HUES6 (cell line): ENCODE data around the gene IL1RAPL2.
"Not testable (repeated sequence)": the region's sequence is repeated elsewhere in the genome, so short reads cannot be mapped to it uniquely, and the experiment has no call there.

ENCODE experiments used
- H3K27ac ChIP-seq: 2 replicates; pipeline ENCODE4 v1.7.0; 2013; ENCODE audit warnings: low read depth, mild to moderate bottlenecking, low read length, inconsistent platforms
- H3K27me3 ChIP-seq: 2 replicates; pipeline ENCODE4 v1.6.1; 2013; ENCODE audit warnings: low read length; ENCODE audit not compliant: control insufficient read depth, insufficient read depth
- H3K36me3 ChIP-seq: 2 replicates; pipeline ENCODE4 v1.6.1; 2013; ENCODE audit warnings: low read length; ENCODE audit not compliant: control insufficient read depth, insufficient read depth
- H3K4me1 ChIP-seq: 2 replicates; pipeline ENCODE4 v1.6.1; 2013; ENCODE audit warnings: low read length; ENCODE audit not compliant: control insufficient read depth, insufficient read depth
- H3K4me3 ChIP-seq: 2 replicates; pipeline ENCODE4 v1.5.1; 2013; ENCODE audit warnings: low read depth, low read length
- H3K9ac ChIP-seq: one replicate; pipeline ENCODE4 v1.6.1; 2013; ENCODE audit warnings: mild to moderate bottlenecking, low read length
- H3K9me3 ChIP-seq: 2 replicates; pipeline ENCODE4 v1.6.1; 2013; ENCODE audit warnings: low read depth, low read length; ENCODE audit not compliant: control insufficient read depth, insufficient read depth

Gene IL1RAPL2

GRCh38 chrX:104565791-104566680 is at the start of gene IL1RAPL2:
IL1RAPL2 (plus strand) TSS chrX:104566199.
- H3K27me3 ChIP-seq, result peaks cover 91% of the 10 kb centered on the region
- H3K4me3 ChIP-seq, result peak within 1 kb of the TSS; percentile 68
- H3K9me3 ChIP-seq, result no peaks in the 10 kb centered on the region
- no peaks in the 10 kb centered on the region for H3K36me3 ChIP-seq
- peak within 1 kb of the TSS; percentile 9 for H3K9ac ChIP-seq
- no peak within 1 kb of the TSS for H3K27ac ChIP-seq
- no peaks in the 10 kb centered on the region for H3K4me1 ChIP-seq

DNA sequence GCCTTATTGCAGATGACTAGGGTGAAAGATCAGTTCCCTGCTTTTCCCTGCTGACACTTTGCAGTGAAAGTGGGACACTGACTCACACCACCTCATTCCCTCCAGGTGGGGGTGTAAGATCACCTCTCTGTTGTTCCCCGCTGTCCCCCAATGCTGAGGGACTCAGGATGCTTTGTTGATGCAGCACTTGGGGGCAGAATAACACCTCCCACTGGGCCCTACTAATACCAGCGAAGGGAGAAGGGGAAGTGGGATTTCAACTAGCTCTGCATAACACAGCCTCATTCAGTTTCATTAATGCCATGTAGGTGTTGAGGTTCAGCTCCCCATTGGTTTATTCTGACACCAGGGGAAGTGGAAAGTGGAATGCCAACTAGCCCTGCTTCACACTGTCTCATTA is 43.6 kb upstream of the IL1RAPL2 start:
- Histone ChIP-seq H3K9ac (no peak overlapping the region), H3K9me3 (no peaks in the 10 kb centered on the region), H3K27ac (no peak overlapping the region), H3K27me3 (peaks cover 8% of the 10 kb centered on the region; the same call in 1 of the 2 replicates), H3K4me1 (peaks cover 6% of the 10 kb centered on the region; the same call in 1 of the 2 replicates), H3K4me3 (no peak overlapping the region), H3K36me3 (no peaks in the 10 kb centered on the region)

DNA sequence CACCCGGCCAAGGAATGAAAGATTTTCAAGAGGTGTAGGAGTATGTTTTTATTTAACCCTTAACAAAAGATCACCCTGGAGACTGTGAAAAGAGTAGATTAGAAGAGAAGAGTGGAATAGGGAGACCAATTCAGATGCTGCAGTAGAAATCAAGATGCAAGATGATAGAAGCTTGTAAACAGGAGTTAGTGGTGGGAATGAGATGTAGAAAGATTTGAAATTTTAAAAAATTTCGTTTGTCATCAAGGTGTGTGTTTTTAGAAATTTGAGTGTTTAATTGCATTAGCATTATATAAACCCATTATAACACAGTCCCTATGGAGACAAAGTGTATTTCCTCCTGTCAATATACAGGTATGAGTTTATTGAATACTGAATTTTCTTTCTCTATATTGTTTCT is 42.1 kb upstream of the IL1RAPL2 start:
- Histone ChIP-seq H3K4me1 (peaks cover 6% of the 10 kb centered on the region; the same call in 1 of the 2 replicates), H3K27me3 (peaks cover 8% of the 10 kb centered on the region; the same call in 1 of the 2 replicates), H3K36me3 (no peaks in the 10 kb centered on the region), H3K9me3 (no peaks in the 10 kb centered on the region), H3K4me3 (no peak overlapping the region), H3K9ac (no peak overlapping the region), H3K27ac (no peak overlapping the region)

DNA sequence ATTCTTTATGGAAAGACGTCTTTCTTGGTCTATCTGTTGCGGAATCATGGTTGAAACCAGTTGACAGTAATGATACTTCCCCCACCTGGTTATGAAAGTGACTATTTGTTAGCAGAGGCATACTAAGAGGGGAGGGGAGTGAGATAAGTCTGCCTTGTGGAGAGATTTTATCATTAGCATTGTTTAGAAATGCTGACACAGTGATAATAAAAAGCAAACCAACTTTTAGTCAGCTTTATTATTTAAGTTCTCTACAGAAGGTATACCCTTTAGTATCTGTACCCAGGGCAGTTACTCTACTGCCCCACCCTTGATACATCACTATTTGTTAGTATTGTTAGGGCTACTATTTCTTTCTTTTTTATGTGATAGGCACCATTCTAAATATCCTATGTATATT is 26.9 kb upstream of the IL1RAPL2 start:
- Histone ChIP-seq H3K27ac (no peak overlapping the region), H3K4me3 (no peak overlapping the region), H3K4me1 (no peaks in the 10 kb centered on the region), H3K9ac (no peak overlapping the region), H3K36me3 (no peaks in the 10 kb centered on the region), H3K9me3 (no peaks in the 10 kb centered on the region), H3K27me3 (peaks cover 13% of the 10 kb centered on the region)

DNA sequence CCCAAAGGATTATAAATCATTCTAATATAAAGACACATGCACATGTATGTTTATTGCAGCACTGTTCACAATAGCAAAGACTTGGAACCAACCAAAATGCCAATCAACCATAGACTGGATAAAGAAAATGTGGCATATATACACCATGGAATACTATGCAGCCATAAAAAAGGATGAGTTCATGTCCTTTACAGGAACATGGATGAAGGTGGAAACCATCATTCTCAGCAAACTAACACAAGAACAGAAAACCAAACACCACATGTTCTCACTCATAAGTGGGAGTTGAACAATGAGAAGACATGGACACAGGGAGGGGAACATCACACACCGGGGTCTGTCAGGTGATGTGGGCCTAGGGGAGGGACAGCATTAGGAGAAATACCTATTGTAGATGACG is 23.6 kb upstream of the IL1RAPL2 start:
- H3K4me1 ChIP-seq, H3K36me3 ChIP-seq, H3K9me3 ChIP-seq, H3K4me3 ChIP-seq, H3K27ac ChIP-seq, H3K9ac ChIP-seq: not testable (repeated sequence)
- peaks cover 22% of the 10 kb centered on the region for H3K27me3 ChIP-seq

GRCh38 chrX:104564335-104564734 is 1.7 kb upstream of the IL1RAPL2 start:
- peaks cover 74% of the 10 kb centered on the region for H3K27me3 ChIP-seq
- H3K9ac ChIP-seq, result no peak overlapping the region
- no peaks in the 10 kb centered on the region for H3K4me1 ChIP-seq
- H3K27ac ChIP-seq, result no peak overlapping the region
- no peaks in the 10 kb centered on the region for H3K9me3 ChIP-seq
- no peak overlapping the region for H3K4me3 ChIP-seq
- H3K36me3 ChIP-seq, result no peaks in the 10 kb centered on the region

GRCh38 chrX:104564921-104565703 is 887 bp upstream of the IL1RAPL2 start:
- Histone ChIP-seq H3K4me1 (no peaks in the 10 kb centered on the region), H3K9ac (no peak overlapping the region), H3K4me3 (peak overlapping the region; percentile 17; the same call in 1 of the 2 replicates), H3K27ac (no peak overlapping the region), H3K36me3 (no peaks in the 10 kb centered on the region), H3K27me3 (peaks cover 82% of the 10 kb centered on the region), H3K9me3 (no peaks in the 10 kb centered on the region)

DNA sequence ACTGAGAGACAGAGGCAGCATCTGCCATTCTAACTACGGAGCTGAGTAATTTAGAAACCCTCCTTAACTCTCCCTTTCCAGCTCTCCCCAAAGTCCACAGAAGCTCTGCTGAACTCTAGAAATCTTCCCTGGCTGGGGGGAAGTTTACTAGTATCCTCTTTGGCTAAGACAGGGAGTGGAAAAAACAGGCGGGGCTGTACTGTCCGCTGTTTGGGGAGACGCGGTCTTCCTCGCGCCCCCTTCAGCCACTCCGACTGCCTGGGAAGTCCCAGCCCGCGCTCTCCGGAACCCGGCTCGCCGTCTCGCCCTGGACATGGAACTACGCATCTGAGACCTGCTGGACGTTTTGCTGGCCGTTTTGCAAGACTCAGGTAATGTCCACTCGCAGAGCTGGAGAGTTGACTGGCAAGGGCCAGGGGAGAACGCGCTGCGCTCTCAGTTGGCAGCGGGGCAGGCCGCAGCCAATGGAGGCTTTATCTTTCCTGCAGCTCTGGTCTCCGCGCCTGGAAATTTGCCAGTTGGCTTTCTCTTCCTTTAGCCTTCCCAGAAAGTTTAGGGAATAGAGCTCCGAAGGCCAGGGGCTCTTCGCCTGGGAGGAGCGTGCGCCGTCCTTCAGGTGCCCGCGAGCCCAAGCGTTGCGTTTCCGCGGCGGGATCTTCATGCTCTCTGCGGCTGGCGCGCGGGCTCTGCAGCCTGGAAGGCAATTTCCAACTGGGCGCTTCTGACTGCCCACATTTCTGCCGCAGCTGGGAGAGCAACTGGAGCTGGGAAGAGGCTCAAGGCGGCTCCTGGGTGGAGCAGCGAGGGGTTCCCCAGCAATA is 892 bp downstream of the IL1RAPL2 start:
- no peaks in the 10 kb centered on the region for H3K4me1 ChIP-seq
- H3K4me3 ChIP-seq, result peak overlapping the region; percentile 68
- peaks cover 98% of the 10 kb centered on the region for H3K27me3 ChIP-seq
- no peaks in the 10 kb centered on the region for H3K9me3 ChIP-seq
- H3K27ac ChIP-seq, result no peak overlapping the region
- no peaks in the 10 kb centered on the region for H3K36me3 ChIP-seq
- peak overlapping the region; percentile 9 for H3K9ac ChIP-seq

DNA sequence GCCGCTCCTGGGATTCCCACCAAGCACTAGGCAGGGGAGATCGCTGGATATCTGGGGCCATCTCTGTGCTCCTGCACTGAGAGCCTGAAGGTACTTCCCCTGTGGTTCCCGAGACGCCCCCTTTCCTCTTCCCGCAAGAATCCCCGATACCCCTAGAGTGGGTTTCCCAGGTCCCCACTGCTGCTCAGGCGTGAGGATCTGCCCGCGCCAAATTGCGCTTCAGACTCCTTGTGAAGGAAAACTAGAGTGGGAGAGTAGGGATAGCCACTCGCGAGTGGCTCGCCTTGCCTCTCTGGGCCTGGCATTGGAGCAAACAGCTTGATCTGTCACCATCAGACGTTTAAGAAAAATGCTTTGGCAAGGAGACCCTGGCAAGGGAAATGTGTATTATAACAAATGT is 1.5 kb downstream of the IL1RAPL2 start:
- H3K9me3 ChIP-seq, result no peaks in the 10 kb centered on the region
- H3K27ac ChIP-seq, result no peak overlapping the region
- no peaks in the 10 kb centered on the region for H3K36me3 ChIP-seq
- H3K4me3 ChIP-seq, result peak overlapping the region; percentile 68
- no peak overlapping the region for H3K9ac ChIP-seq
- H3K4me1 ChIP-seq, result no peaks in the 10 kb centered on the region
- peaks cover 99% of the 10 kb centered on the region for H3K27me3 ChIP-seq

DNA sequence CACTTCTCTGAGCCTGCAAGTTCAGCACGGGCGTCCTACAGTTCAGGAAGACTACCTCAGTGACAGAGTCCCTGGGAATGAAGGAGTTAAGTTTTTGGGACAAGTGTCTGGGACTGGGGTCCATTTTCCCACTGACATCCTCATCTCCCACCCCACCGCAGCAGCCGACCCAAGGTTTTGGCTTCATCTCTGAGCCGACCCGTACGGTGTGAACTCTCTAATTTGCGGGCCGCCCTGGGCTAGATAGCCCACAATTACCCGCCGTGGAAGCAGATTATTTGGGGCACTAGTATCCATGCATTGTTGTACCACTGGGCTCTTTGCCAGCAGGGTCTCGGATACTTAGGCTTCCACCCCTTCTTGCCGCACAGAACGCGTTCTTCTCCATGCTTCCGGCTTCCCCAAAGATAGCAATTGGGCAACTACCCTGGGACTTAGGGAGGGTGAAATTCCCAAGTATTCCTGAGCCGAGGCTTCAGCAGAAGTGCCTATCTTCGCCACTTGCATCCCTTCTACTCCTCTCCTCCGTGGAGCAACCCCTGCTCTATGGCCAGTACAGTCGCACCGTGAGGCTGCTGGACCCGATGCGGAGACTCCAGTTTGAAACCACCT is 2.4 kb downstream of the IL1RAPL2 start:
- Histone ChIP-seq H3K4me3 (peak overlapping the region; percentile 37), H3K4me1 (no peaks in the 10 kb centered on the region), H3K36me3 (no peaks in the 10 kb centered on the region), H3K27ac (no peak overlapping the region), H3K9ac (no peak overlapping the region), H3K9me3 (no peaks in the 10 kb centered on the region), H3K27me3 (peaks cover 100% of the 10 kb centered on the region)
